Measurements from ENCODE around the gene ZNF341. TPM values are rescaled to one million over a fixed set of nuclear protein-coding genes. Genes with fewer than 3 reads are reported as not detected.

Gene ZNF341
- total and polyA plus RNA-seq, 9 of the 15 experiments (the other 6 are each of a cell fraction or from before 2014, with no cell fraction given): 0.08 to 2.6 (median 1.0) TPM

GRCh38 chr20:33686100-33686983, 45.5 kb upstream of the ZNF341 start, which contains the start of gene E2F1 (continued):
- TF ChIP-seq THRA (IDR thresholded peaks at IDR 0.05) (no peak), SMC3 (conservative IDR thresholded peaks at IDR 0.05; ENCODE audit: insufficient read depth, low read depth, low read length) (no peak), MBD1 (CRISPR knock-in tag; IDR thresholded peaks at IDR 0.05) (no peak), CHD1 (IDR thresholded peaks at IDR 0.05; ENCODE audit: low read length) (no peak), HDAC6 (IDR thresholded peaks at IDR 0.05; ENCODE audit: low read depth, low read length) (no peak), CREB3 (tag; conservative IDR thresholded peaks at IDR 0.05; ENCODE audit: low read depth) (no peak), MAFG (tag; conservative IDR thresholded peaks at IDR 0.05) (no peak), ZBED1 (IDR thresholded peaks at IDR 0.05) (no peak), NR2C2 (CRISPR knock-in tag; IDR thresholded peaks at IDR 0.05) (no peak), NR2C2 (tag; IDR thresholded peaks at IDR 0.05) (peak; percentile 50; the same call in 1 of the 2 replicates), ZNF655 (CRISPR knock-in tag; IDR thresholded peaks at IDR 0.05) (no peak), USF2 (CRISPR knock-in tag; IDR thresholded peaks at IDR 0.05) (peak; percentile 78), SMARCB1 (IDR thresholded peaks at IDR 0.05; ENCODE audit: insufficient read length, low read depth) (no peak), TSC22D4 (tag; IDR thresholded peaks at IDR 0.05) (no peak), PML (IDR thresholded peaks at IDR 0.05; ENCODE audit: low read length) (no peak), SMAD1 (IDR thresholded peaks at IDR 0.05; ENCODE audit: low read depth, low read length, partially characterized antibody) (peak; percentile 28), POLR2G (IDR thresholded peaks at IDR 0.05; ENCODE audit: low read depth, low read length) (peak; percentile 87), ZNF79 (CRISPR knock-in tag; IDR thresholded peaks at IDR 0.05; ENCODE audit: low read depth) (no peak), CREB5 (CRISPR knock-in tag; IDR thresholded peaks at IDR 0.05) (no peak)

Data from K562 (cell line).